K562 (cell line): ENCODE measurements around the gene PHTF2. TPM values are rescaled to one million over a fixed set of nuclear protein-coding genes. Genes with fewer than 3 reads are reported as not detected.
"Not testable (repeated sequence)": the region's sequence is repeated elsewhere in the genome, so short reads cannot be mapped to it uniquely, and the experiment has no call there.

Experiments
- ATAC-seq: fragments of 200-7000 bp; cut with Tn5 transposase; 3 replicates; pipeline ENCODE4 v1.9.1; 2020; ENCODE audit warnings: moderate library complexity
- BruUV-seq: library from RNA; stranded (reverse); fragments of 400-500 nt; replicated peaks from 2 replicates; lab custom pipeline; 2021; lab: Mats Ljungman, UMichigan
- CTCF ChIA-PET: fragments of 300-600 bp; formaldehyde crosslinking; extraction: SDS; loops from one replicate; lab custom pipeline; 2021; ENCODE audit warnings: low intra/inter-chr PET ratio; lab: Yijun Ruan, JAX
- POLR2A ChIA-PET: fragments of 300-600, 350-650 bp; sonication (Branson Sonifier 250); formaldehyde crosslinking; extraction: SDS; loops from one replicate; lab custom pipeline; 2021; ENCODE audit warnings: antibody characterized with exemption, inconsistent platforms; lab: Yijun Ruan, JAX
- DNase-seq, 4 experiments: peaks; one replicate each; pipeline versions ENCODE4 v3.0.0 to v3.0.0-alpha.2; 2011 to 2018; ENCODE audit warnings: low spot score in 3 of 4, mixed read lengths in 3 of 4; ENCODE audit errors: extremely low read depth in 1 of 4
- FAIRE-seq: peaks from 2 replicates; lab custom pipeline; 2011; peaks lifted over from hg19 to GRCh38; lab: Jason Lieb, UNC
- H2AFZ ChIP-seq: 2 replicates; pipeline ENCODE4 v1.6.0; 2011; ENCODE audit warnings: low read depth, low read length, control low read depth, inconsistent platforms
- H3K27ac ChIP-seq: fragments of 200-600 bp; 3 replicates; pipeline ENCODE4 v1.8.0; 2011; ENCODE audit warnings: low read depth, mild to moderate bottlenecking, control low read depth, inconsistent platforms, low read length, moderate library complexity, mixed read lengths; ENCODE audit errors: extremely low read depth
- H3K27me3 ChIP-seq, 2 experiments: fragments of 300-600 bp in 1 of 2; 2 replicates in 1 of 2; 3 replicates in 1 of 2; pipeline versions ENCODE4 v1.6.0 to v1.8.0; 2011; ENCODE audit warnings: inconsistent platforms in 2 of 2, low read length in 2 of 2, mild to moderate bottlenecking in 1 of 2, mixed read lengths in 1 of 2, moderate library complexity in 1 of 2; ENCODE audit not compliant: control insufficient read depth in 2 of 2, insufficient read depth in 2 of 2
- H3K36me3 ChIP-seq: fragments of 300-600 bp; 3 replicates; pipeline ENCODE4 v1.8.0; 2011; ENCODE audit warnings: mild to moderate bottlenecking, low read length, inconsistent platforms; ENCODE audit not compliant: control insufficient read depth, insufficient read depth
- H3K4me1 ChIP-seq, 2 experiments: fragments of 200-600 bp in 1 of 2; replicated peaks in 1 of 2; 2 replicates in 1 of 2; 3 replicates in 1 of 2; pipeline versions ENCODE4 v1.5.1 to v1.8.0; 2011; ENCODE audit warnings: inconsistent platforms in 2 of 2, low read length in 2 of 2, mild to moderate bottlenecking in 1 of 2, mixed read lengths in 1 of 2, moderate library complexity in 1 of 2; ENCODE audit not compliant: control insufficient read depth in 2 of 2, insufficient read depth in 2 of 2
- H3K4me2 ChIP-seq: 2 replicates; pipeline ENCODE4 v1.6.1; 2011; ENCODE audit warnings: low read length, control low read depth, inconsistent platforms, mixed read lengths; ENCODE audit not compliant: insufficient read depth
- H3K4me3 ChIP-seq: fragments of 200-600 bp; sonication (generic), shearing (Covaris generic); 2 replicates; pipeline ENCODE4 v1.5.1; 2016; ENCODE audit warnings: control low read depth, inconsistent platforms
- H3K79me2 ChIP-seq: fragments of 200-600 bp; 3 replicates; pipeline ENCODE4 v1.8.0; 2011; ENCODE audit warnings: low read length, inconsistent platforms; ENCODE audit not compliant: control insufficient read depth, insufficient read depth
- H3K9ac ChIP-seq, 2 experiments: 2 replicates each; pipeline versions ENCODE4 v1.6.0 to v1.6.1; 2011; ENCODE audit warnings: low read depth in 2 of 2, low read length in 2 of 2, control low read depth in 1 of 2, inconsistent platforms in 1 of 2, mild to moderate bottlenecking in 1 of 2, mixed read lengths in 1 of 2; ENCODE audit not compliant: insufficient read depth in 1 of 2
- H3K9me1 ChIP-seq: one replicate; pipeline ENCODE4 v1.6.0; 2011; ENCODE audit warnings: inconsistent platforms, mild to moderate bottlenecking, low read length, moderate library complexity; ENCODE audit not compliant: control insufficient read depth, insufficient read depth
- H3K9me3 ChIP-seq: replicated peaks from 2 replicates; pipeline ENCODE4 v1.5.1; 2011; ENCODE audit warnings: low read depth, low read length, inconsistent platforms; ENCODE audit not compliant: control insufficient read depth, insufficient read depth
- H4K20me1 ChIP-seq: replicated peaks from 2 replicates; pipeline ENCODE4 v1.6.1; 2011; ENCODE audit warnings: low read length, inconsistent platforms, mixed read lengths; ENCODE audit not compliant: control insufficient read depth, insufficient read depth
- BCOR ChIP-seq: fragments of 450-650 bp; IDR thresholded peaks from 2 replicates; pipeline ENCODE4 v1.6.1; 2016
- KAT7 ChIP-seq: sonication (generic); formaldehyde crosslinking; IDR thresholded peaks from 2 replicates; pipeline ENCODE4 v1.8.0; 2022; ENCODE audit warnings: missing genetic modification reagents, mild to moderate bottlenecking, borderline replicate concordance
- TCF7 ChIP-seq: sonication (generic); IDR thresholded peaks from 2 replicates; pipeline ENCODE4 v1.6.1; 2016; ENCODE audit warnings: antibody characterized with exemption, borderline replicate concordance
- TEAD4 ChIP-seq, 2 experiments: sonication (generic) in 1 of 2; formaldehyde crosslinking in 1 of 2; IDR thresholded peaks; 2 replicates each; pipeline versions ENCODE4 v1.6.1 to v1.8.0; 2012 to 2022; ENCODE audit warnings: borderline replicate concordance in 1 of 2, inconsistent platforms in 1 of 2, low read length in 1 of 2, mild to moderate bottlenecking in 1 of 2, missing genetic modification reagents in 1 of 2
- ZNF12 ChIP-seq: sonication (generic); formaldehyde crosslinking; IDR thresholded peaks from 2 replicates; pipeline ENCODE4 v1.4.0; 2020; ENCODE audit warnings: mild to moderate bottlenecking, missing genetic modification reagents
- ZNF146 ChIP-seq: IDR thresholded peaks from one replicate; pipeline ENCODE4 v1.6.1; 2018; ENCODE audit warnings: missing compliant biosample characterization; ENCODE audit not compliant: unreplicated experiment
- WGBS: fragments of 100-300 bp; shearing (Covaris generic); methylation state at CpG from one replicate; pipeline ENCODE4 v1.1.6; 2016; ENCODE audit warnings: low coverage, mixed read lengths; ENCODE audit not compliant: insufficient coverage; ENCODE audit errors: missing lambda C conversion rate; 5-methylcytosine and 5-hydroxymethylcytosine counted together
- in situ Hi-C: fragments of 300-500 bp; cut with MboI; formaldehyde crosslinking; loops from 4 replicates; pipeline ENCODE4 v1.15.0; 2018; ENCODE audit warnings: inconsistent platforms, mixed read lengths
- intact Hi-C: fragments of 100-400 bp; cut with micrococcal nuclease; formaldehyde crosslinking; loops from 2 replicates; pipeline ENCODE4 v1.14.2; 2022
- polyA plus RNA-seq, 8 experiments: library from polyadenylated mRNA; depleted of rRNA in 4 of 8; stranded (reverse) in 5 of 8; unstranded in 3 of 8; fragments of >200 nt; fragmentation: Nextera tagmentation in 2 of 8; fragmentation: Illumina TruSeq in 1 of 8; extraction: Ambion mirVana in 2 of 8; extraction: Trizol in 1 of 8; gene quantifications; 2 replicates each; pipeline versions ENCODE4 v1.2.1 to v1.2.3, GENCODE V29; 2011 to 2014; ENCODE audit warnings: inconsistent platforms in 1 of 8, missing spikeins in 1 of 8
- total RNA-seq, 7 experiments: library from RNA; depleted of rRNA in 6 of 7; stranded (reverse); fragments of >200 nt in 6 of 7; fragmentation: Illumina TruSeq in 2 of 7; extraction: Trizol in 2 of 7; gene quantifications; 2 replicates each; pipeline versions ENCODE4 v1.2.1 to v1.2.3, GENCODE V29; 2011 to 2021; ENCODE audit warnings: low replicate concordance in 1 of 7

Gene PHTF2
- total and polyA plus RNA-seq, 9 of the 15 experiments (the other 6 are each of a cell fraction or from before 2014, with no cell fraction given): 17.9 to 43.6 (median 25.4) TPM

DNA sequence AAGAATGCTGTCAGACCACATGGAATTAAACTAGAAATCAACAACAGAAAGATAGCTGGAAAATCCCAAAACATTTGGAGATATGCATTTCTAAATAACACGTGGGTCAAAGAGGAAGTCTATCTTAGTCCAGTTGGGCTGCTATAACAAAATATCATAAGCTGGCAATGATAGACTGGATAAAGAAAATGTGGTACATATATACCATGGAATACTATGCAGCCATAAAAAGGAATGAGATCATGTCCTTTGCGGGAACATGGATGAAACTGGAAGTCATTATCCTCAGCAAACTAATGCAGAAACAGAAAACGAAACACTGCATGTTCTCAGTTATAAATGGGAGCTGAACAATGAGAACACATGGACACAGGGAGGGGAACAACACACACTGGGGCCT is 200.6 kb downstream of the PHTF2 start:
- H3K4me1 ChIP-seq, H3K79me2 ChIP-seq, H4K20me1 ChIP-seq, CTCF ChIA-PET, H3K4me3 ChIP-seq, H3K4me2 ChIP-seq, H3K9me3 ChIP-seq, DNase-seq, FAIRE-seq, H3K27ac ChIP-seq, BruUV-seq, H3K9ac ChIP-seq, H3K9me1 ChIP-seq, H3K27me3 ChIP-seq, H2AFZ ChIP-seq, in situ Hi-C loops, ATAC-seq, intact Hi-C loops, H3K36me3 ChIP-seq: not testable (repeated sequence)
- POLR2A ChIA-PET: interaction anchor here (0.6 kb wide), 1 partner anchor 32 kb away, joined by 5 read pairs; no protein-coding TSS in a partner anchor
- TF ChIP-seq ZNF12 (CRISPR knock-in tag): peak; percentile 70; the same call in 1 of the 2 replicates
- 0 out of 2 replicates have a peak, but pooled peaks have one; percentile 26 for TF ChIP-seq BCOR
- TF ChIP-seq ZNF146: peak; percentile 71
- 4% methylated on average over 3 of the region's 3 CpGs for WGBS

DNA sequence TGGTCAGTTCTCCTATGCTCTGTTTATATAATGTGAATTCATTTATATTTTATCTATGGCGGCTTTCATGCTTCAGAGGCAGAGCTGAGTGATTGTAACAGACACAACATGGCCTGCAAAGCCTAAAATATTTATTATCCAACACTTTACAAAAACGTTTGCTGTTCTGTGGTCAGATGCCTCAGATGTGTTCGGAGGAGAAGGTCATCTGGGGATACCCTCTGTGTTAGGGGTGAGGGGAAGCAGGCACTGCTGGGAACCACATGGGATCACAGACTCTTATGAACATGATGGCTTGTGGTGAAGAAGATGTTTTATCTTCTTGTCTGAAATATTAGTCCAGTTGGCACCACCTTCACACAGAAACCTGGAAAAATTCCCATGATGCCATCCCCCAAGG is 203.4 kb downstream of the PHTF2 start:
- DNase-seq: no peak
- H3K36me3 ChIP-seq: no peaks in the 10 kb centered on the region
- H3K4me3 ChIP-seq: no peak overlapping the region
- in situ Hi-C loops: no loop called here
- H3K27ac ChIP-seq: no peak overlapping the region
- H3K4me1 ChIP-seq: no peaks in the 10 kb centered on the region
- BruUV-seq: no TSS peak
- H3K9me1 ChIP-seq: no peaks in the 10 kb centered on the region
- FAIRE-seq: no peak
- 38% methylated on average over 3 of the region's 3 CpGs for WGBS
- ATAC-seq: no peak
- ChIA-PET POLR2A (interaction anchor here (0.6 kb wide), 1 partner anchor 12 kb away, joined by 3 read pairs; no protein-coding TSS in a partner anchor), CTCF (interaction anchor here (0.7 kb wide), 1 partner anchor 262 kb away, joined by 3 read pairs; no protein-coding TSS in a partner anchor)
- no peaks in the 10 kb centered on the region for H3K27me3 ChIP-seq
- no peak overlapping the region for H3K4me2 ChIP-seq
- no peaks in the 10 kb centered on the region for H3K9me3 ChIP-seq
- no peaks in the 10 kb centered on the region for H3K79me2 ChIP-seq
- H2AFZ ChIP-seq: no peak overlapping the region
- intact Hi-C loops: no loop called here
- H4K20me1 ChIP-seq: no peaks in the 10 kb centered on the region
- H3K9ac ChIP-seq: no peak overlapping the region
- no peak for TF ChIP-seq KAT7 (CRISPR knock-in tag)
- TF ChIP-seq TCF7: no peak
- TF ChIP-seq TEAD4 (IDR thresholded peaks at IDR 0.05; ENCODE audit: low read length): no peak
- no peak for TF ChIP-seq TEAD4 (CRISPR knock-in tag; IDR thresholded peaks at IDR 0.05; ENCODE audit: borderline replicate concordance)
- TF ChIP-seq, all 486 proteins: peak for 0
